Measurements from ENCODE around the gene BMP6. TPM values are rescaled to one million over a fixed set of nuclear protein-coding genes. Genes with fewer than 3 reads are reported as not detected.

Gene BMP6
- polyA plus RNA-seq, 1 experiment, result 0.77 TPM

GRCh38 chr6:7846966-7847818 lies 121.3 kb downstream of the BMP6 start:
- Histone ChIP-seq H3K9me3 (ENCODE audit: control insufficient read depth, insufficient read depth, low read length) (no peaks in the 10 kb centered on the region), H3K4me3 (ENCODE audit: low read depth, low read length) (no peak overlapping the region), H3K27me3 (ENCODE audit: control insufficient read depth, insufficient read depth, low read length) (no peaks in the 10 kb centered on the region), H3K27ac (ENCODE audit: low read depth, low read length) (peak overlapping the region; percentile 75)
- ChIA-PET CTCF (interaction anchor here (4.1 kb wide), 1 partner anchor 124 kb away, joined by 14 read pairs; no protein-coding TSS in a partner anchor), POLR2A (no interaction called here)
- TF ChIP-seq, protein P1, sequence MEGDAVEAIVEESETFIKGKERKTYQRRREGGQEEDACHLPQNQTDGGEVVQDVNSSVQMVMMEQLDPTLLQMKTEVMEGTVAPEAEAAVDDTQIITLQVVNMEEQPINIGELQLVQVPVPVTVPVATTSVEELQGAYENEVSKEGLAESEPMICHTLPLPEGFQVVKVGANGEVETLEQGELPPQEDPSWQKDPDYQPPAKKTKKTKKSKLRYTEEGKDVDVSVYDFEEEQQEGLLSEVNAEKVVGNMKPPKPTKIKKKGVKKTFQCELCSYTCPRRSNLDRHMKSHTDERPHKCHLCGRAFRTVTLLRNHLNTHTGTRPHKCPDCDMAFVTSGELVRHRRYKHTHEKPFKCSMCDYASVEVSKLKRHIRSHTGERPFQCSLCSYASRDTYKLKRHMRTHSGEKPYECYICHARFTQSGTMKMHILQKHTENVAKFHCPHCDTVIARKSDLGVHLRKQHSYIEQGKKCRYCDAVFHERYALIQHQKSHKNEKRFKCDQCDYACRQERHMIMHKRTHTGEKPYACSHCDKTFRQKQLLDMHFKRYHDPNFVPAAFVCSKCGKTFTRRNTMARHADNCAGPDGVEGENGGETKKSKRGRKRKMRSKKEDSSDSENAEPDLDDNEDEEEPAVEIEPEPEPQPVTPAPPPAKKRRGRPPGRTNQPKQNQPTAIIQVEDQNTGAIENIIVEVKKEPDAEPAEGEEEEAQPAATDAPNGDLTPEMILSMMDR (IDR thresholded peaks at IDR 0.05; ENCODE audit: low read depth, low read length), result peak; percentile 46
- peak; percentile 18 for DNase-seq (ENCODE audit: low read depth, low spot score)

GRCh38 chr6:7848229-7848628 lies 122.3 kb downstream of the BMP6 start:
- ChIA-PET POLR2A (no interaction called here), CTCF (interaction anchor here (0.6 to 4.1 kb wide), 3 partner anchors 9 to 125 kb away, joined by 3 to 14 read pairs (median 6); no protein-coding TSS in a partner anchor)
- Histone ChIP-seq H3K27ac (ENCODE audit: low read depth, low read length) (no peak overlapping the region), H3K9me3 (ENCODE audit: control insufficient read depth, insufficient read depth, low read length) (no peaks in the 10 kb centered on the region), H3K4me3 (ENCODE audit: low read depth, low read length) (no peak overlapping the region), H3K27me3 (ENCODE audit: control insufficient read depth, insufficient read depth, low read length) (no peaks in the 10 kb centered on the region)
- TF ChIP-seq, protein P1 (IDR thresholded peaks at IDR 0.05; ENCODE audit: low read depth, low read length), result no peak
- DNase-seq (ENCODE audit: low read depth, low spot score), result no peak

DNA sequence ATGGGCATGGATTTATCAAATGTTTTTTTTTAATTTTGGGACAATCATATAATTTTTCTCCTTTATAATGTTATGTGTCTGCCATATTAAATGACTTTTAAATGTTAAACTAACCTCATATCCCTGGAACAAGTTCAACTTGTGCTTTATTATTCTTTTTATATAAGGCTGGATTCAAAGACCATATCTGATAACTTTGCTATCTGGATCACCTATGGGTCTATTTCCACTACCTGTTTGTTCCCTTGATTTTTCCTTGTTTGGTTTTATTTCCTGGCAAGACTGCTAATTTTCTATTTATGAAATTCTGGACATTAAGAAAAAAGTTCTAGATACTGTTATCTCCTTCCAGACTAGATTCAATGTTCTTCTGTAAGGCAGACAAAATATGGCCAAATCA lies 125.9 kb downstream of the BMP6 start:
- Histone ChIP-seq H3K9me3 (ENCODE audit: control insufficient read depth, insufficient read depth, low read length) (no peaks in the 10 kb centered on the region), H3K27me3 (ENCODE audit: control insufficient read depth, insufficient read depth, low read length) (no peaks in the 10 kb centered on the region), H3K4me3 (ENCODE audit: low read depth, low read length) (no peak overlapping the region), H3K27ac (ENCODE audit: low read depth, low read length) (no peak overlapping the region)
- TF ChIP-seq, protein P1 (IDR thresholded peaks at IDR 0.05; ENCODE audit: low read depth, low read length), result no peak
- no peak for DNase-seq (ENCODE audit: low read depth, low spot score)
- ChIA-PET POLR2A (no interaction called here), CTCF (no interaction called here)

- Histone ChIP-seq H3K9me3 (ENCODE audit: control insufficient read depth, insufficient read depth, low read length) (no peaks in the 10 kb centered on the region), H3K4me3 (ENCODE audit: low read depth, low read length) (no peak overlapping the region), H3K27me3 (ENCODE audit: control insufficient read depth, insufficient read depth, low read length) (no peaks in the 10 kb centered on the region), H3K27ac (ENCODE audit: low read depth, low read length) (no peak overlapping the region)
- no peak for DNase-seq (ENCODE audit: low read depth, low spot score)
- TF ChIP-seq, protein P1 (IDR thresholded peaks at IDR 0.05; ENCODE audit: low read depth, low read length), result no peak
- ChIA-PET CTCF (no interaction called here), POLR2A (no interaction called here)
These were observed 133.7 kb downstream of the BMP6 start for GRCh38 chr6:7859591-7859990.

GRCh38 chr6:7865781-7866180 lies 139.9 kb downstream of the BMP6 start:
- ChIA-PET CTCF (no interaction called here), POLR2A (no interaction called here)
- TF ChIP-seq, protein P1 (IDR thresholded peaks at IDR 0.05; ENCODE audit: low read depth, low read length), result no peak
- DNase-seq (ENCODE audit: low read depth, low spot score), result no peak
- no peaks in the 10 kb centered on the region for H3K27me3 ChIP-seq (ENCODE audit: control insufficient read depth, insufficient read depth, low read length)
- no peak overlapping the region for H3K27ac ChIP-seq (ENCODE audit: low read depth, low read length)
- no peaks in the 10 kb centered on the region; the same call in 1 of the 2 replicates for H3K9me3 ChIP-seq (ENCODE audit: control insufficient read depth, insufficient read depth, low read length)
- no peak overlapping the region for H3K4me3 ChIP-seq (ENCODE audit: low read depth, low read length)

Data from AG04450 (cell line).